Prostate gland (tissue), 2 donors: ENCODE data around the gene ARSJ. TPM values are rescaled to one million over a fixed set of nuclear protein-coding genes. Genes with fewer than 3 reads are reported as not detected.

Experiments
- DNase-seq: peaks from one replicate; pipeline ENCODE4 v3.0.0-alpha.2; 2019; ENCODE audit warnings: low spot score
- H3K27ac ChIP-seq, 2 donors: fragments of 200-600 bp; sonication (generic); 2 replicates each; pipeline ENCODE4 v1.5.1; 2017 to 2019
- H3K27me3 ChIP-seq: fragments of 200-600 bp; sonication (generic); replicated peaks from 2 replicates; pipeline ENCODE4 v1.5.1; 2019; ENCODE audit not compliant: insufficient read depth
- H3K36me3 ChIP-seq, 2 donors: fragments of 200-600 bp; sonication (generic); 1 replicate in 1 of 2; 2 replicates in 1 of 2; pipeline versions ENCODE4 v1.5.1 to v1.8.1; 2017 to 2019
- H3K4me1 ChIP-seq: fragments of 200-600 bp; sonication (generic); replicated peaks from 2 replicates; pipeline ENCODE4 v1.5.1; 2019
- H3K4me3 ChIP-seq, 2 donors: fragments of 200-600 bp; sonication (generic); 2 replicates each; pipeline ENCODE4 v1.5.1; 2017 to 2019
- H3K9me3 ChIP-seq: fragments of 200-600 bp; sonication (generic); 2 replicates; pipeline ENCODE4 v1.5.1; 2017
- POLR2A ChIP-seq: fragments of 450-650 bp; IDR thresholded peaks from one replicate; pipeline ENCODE4 v1.6.1; 2016; ENCODE audit warnings: antibody characterized with exemption, mild to moderate bottlenecking
- POLR2AphosphoS5 ChIP-seq: sonication (generic); formaldehyde crosslinking; IDR thresholded peaks from one replicate; pipeline ENCODE4 v1.6.1; 2017; ENCODE audit warnings: antibody characterized with exemption
- WGBS: methylation state at CpG from one replicate; pipeline ENCODE4 v1.1.5; 2018; 5-methylcytosine and 5-hydroxymethylcytosine counted together
- intact Hi-C: fragments of 100-400 bp; cut with DNase I; formaldehyde crosslinking; loops from one replicate; pipeline ENCODE4 v1.14.2; 2022
- total RNA-seq, 2 donors: library from RNA; depleted of rRNA; stranded (reverse); fragments of >200 nt; gene quantifications; one replicate each; pipeline ENCODE4 v1.1.0, GENCODE V29; 2016
- TF ChIP-seq, protein P1 (sequence below), 4 experiments: fragments of 200-600 bp in 2 of 4; fragments of 450-650 bp in 2 of 4; sonication (generic) in 2 of 4; IDR thresholded peaks; 1 replicate in 3 of 4; 2 replicates in 1 of 4; pipeline ENCODE4 v1.5.1; 2016 to 2019; ENCODE audit warnings: antibody characterized with exemption in 4 of 4, mild to moderate bottlenecking in 2 of 4, moderate library complexity in 2 of 4

Gene ARSJ
- total RNA-seq, 2 donors from 2014 or later, result 8.8 to 12.5 TPM

DNA sequence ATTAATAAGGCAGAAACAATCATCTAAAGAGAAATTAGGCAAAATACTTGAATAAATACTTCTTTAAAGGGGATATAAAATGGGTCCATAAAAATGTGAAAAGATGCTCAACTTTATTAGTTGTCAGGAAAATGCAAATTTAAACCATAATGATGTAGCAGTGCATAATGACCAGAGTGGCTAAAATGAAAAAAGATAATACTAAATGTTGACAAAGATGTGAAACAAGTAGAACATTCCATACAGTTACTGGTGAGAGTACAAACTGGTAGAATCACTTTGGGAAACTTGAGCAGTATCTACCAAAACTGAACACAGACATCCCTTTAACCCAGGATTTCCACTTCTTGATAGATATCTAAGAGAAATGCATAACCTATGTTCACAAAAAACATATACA lies 5.0 kb downstream of the ARSJ start:
- Histone ChIP-seq H3K36me3 (no peaks in the 10 kb centered on the region), H3K4me3 (no peak overlapping the region), H3K27ac (no peak overlapping the region), H3K27me3 (no peaks in the 10 kb centered on the region), H3K9me3 (no peaks in the 10 kb centered on the region), H3K4me1 (no peaks in the 10 kb centered on the region)
- no peak for DNase-seq
- intact Hi-C loops, result no loop called here
- TF ChIP-seq POLR2A (no peak), POLR2AphosphoS5 (no peak)
- TF ChIP-seq, protein P1, sequence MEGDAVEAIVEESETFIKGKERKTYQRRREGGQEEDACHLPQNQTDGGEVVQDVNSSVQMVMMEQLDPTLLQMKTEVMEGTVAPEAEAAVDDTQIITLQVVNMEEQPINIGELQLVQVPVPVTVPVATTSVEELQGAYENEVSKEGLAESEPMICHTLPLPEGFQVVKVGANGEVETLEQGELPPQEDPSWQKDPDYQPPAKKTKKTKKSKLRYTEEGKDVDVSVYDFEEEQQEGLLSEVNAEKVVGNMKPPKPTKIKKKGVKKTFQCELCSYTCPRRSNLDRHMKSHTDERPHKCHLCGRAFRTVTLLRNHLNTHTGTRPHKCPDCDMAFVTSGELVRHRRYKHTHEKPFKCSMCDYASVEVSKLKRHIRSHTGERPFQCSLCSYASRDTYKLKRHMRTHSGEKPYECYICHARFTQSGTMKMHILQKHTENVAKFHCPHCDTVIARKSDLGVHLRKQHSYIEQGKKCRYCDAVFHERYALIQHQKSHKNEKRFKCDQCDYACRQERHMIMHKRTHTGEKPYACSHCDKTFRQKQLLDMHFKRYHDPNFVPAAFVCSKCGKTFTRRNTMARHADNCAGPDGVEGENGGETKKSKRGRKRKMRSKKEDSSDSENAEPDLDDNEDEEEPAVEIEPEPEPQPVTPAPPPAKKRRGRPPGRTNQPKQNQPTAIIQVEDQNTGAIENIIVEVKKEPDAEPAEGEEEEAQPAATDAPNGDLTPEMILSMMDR (IDR thresholded peaks at IDR 0.05), result no peak

DNA sequence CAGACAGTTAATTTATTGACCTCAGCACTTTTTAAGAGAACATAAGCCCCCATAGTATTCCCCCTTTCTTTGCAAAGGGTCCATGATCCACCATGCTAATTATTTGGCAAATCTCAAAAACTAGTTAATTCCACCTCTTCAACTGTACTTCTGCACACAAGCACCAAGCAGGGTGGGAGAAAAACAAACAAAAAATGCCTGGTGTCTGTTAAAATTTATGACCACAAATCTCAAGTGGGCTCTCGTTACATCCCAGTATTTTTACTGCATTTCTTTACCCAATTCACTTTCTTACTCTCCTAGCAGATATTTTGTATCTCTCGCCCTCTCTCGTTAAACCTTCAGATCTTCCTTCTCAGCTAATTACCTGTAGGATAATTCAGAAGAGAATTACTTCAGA lies 6.1 kb downstream of the ARSJ start:
- 69% methylated on average over 3 of the region's 3 CpGs for WGBS
- intact Hi-C loops, result no loop called here
- H3K27me3 ChIP-seq, result no peaks in the 10 kb centered on the region
- H3K9me3 ChIP-seq, result no peaks in the 10 kb centered on the region
- no peaks in the 10 kb centered on the region for H3K4me1 ChIP-seq
- TF ChIP-seq, protein P1 (IDR thresholded peaks at IDR 0.05), result no peak
- TF ChIP-seq POLR2A (no peak), POLR2AphosphoS5 (no peak)
- H3K4me3 ChIP-seq, result no peak overlapping the region
- no peaks in the 10 kb centered on the region for H3K36me3 ChIP-seq
- no peak for DNase-seq
- no peak overlapping the region for H3K27ac ChIP-seq

DNA sequence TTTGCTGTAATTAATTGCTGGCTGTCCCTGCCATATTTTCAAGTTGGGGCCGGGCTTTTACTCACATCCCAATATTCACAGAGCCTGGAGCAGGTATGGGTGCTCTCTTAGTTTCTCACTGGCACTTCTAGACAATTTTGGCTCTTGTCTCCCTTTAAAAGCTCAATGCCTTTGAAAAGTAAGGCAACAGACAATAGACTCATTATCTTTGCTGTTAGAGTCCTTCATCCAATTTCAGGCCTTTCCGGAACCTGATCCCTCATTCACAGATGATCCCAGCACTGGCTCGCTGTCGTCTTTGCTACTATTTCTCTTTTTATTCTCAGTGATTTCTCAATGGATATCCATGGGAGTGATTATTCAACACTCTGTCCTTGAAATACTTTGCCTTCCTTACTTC lies 6.7 kb downstream of the ARSJ start:
- intact Hi-C loops, result no loop called here

DNA sequence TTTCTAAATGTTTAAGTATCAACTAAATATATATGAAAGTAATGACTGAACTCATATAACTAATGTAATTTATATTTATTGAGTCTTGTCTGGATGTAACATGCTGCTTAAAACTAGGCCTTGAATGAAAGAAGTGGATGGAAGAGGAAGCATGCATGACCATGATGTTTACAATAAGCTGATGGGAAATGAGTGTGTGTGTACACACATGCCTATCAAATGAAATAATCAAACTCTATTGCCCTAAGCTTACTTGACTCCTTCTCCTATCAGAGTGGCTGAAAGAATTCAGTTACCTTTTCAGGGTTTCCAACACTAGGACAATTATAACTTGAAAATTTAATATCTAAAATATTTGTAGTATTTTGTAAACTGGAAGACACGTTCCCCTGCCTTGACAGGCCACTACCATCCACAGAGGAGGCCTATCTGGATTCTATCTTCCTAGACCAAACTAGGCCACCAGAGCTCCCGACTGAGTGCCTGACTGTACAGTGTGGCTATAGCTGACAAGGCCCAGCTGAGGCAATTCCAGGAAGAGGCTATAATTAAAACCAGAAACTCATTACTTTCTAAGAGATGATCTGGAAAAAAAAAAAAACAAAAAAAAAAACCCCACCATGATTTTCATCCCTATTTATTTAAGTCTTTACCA lies 7.6 kb downstream of the ARSJ start:
- Histone ChIP-seq H3K27ac (no peak overlapping the region), H3K4me1 (no peaks in the 10 kb centered on the region), H3K27me3 (no peaks in the 10 kb centered on the region), H3K4me3 (no peak overlapping the region), H3K36me3 (no peaks in the 10 kb centered on the region), H3K9me3 (no peaks in the 10 kb centered on the region)
- no peak for DNase-seq
- intact Hi-C loops, result no loop called here
- WGBS, result 72% methylated on average over 2 of the region's 2 CpGs
- TF ChIP-seq, protein P1 (IDR thresholded peaks at IDR 0.05), result no peak
- TF ChIP-seq POLR2A, result no peak

More for the DNA sequence above, 6.7 kb downstream of the ARSJ start:
- DNase-seq, result no peak
- 61% methylated on average over 4 of the region's 4 CpGs for WGBS
- H3K4me3 ChIP-seq, result no peak overlapping the region
- H3K9me3 ChIP-seq, result no peaks in the 10 kb centered on the region
- H3K27me3 ChIP-seq, result no peaks in the 10 kb centered on the region
- TF ChIP-seq POLR2A, result no peak
- no peak overlapping the region for H3K27ac ChIP-seq
- no peaks in the 10 kb centered on the region for H3K36me3 ChIP-seq
- H3K4me1 ChIP-seq, result no peaks in the 10 kb centered on the region

DNA sequence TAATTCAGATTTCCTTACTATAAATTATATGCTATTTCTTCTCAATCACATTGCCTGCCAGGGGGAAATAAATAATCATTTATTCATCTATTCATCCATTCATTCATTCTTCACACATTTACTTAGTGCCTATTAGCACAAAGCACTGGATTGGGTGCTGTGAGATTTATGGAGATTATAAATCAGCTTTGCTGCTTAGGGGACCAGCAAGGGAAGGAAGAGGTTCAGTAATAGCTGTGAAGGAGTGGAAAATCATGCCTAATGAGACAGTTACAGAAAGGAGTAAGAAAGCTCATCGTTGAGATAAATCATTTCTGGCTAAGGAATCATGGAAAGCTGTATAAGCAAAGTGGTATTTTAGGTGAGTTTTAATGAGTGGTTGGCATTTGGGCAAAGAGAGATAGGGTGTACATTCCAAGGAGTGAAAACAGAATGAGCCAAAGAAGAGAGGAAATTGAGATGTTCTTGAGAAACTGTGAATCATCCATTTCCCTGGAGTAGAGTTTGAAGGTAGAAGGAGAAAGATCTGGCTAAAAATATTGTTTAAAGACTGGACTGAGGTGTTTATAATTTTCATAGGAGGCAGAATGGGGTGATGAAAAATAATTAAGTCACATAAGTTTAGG lies 9.6 kb downstream of the ARSJ start:
- TF ChIP-seq POLR2AphosphoS5 (no peak), POLR2A (no peak)
- TF ChIP-seq, protein P1 (IDR thresholded peaks at IDR 0.05), result no peak
- Histone ChIP-seq H3K27ac (no peak overlapping the region), H3K4me3 (no peak overlapping the region), H3K36me3 (no peaks in the 10 kb centered on the region), H3K4me1 (no peaks in the 10 kb centered on the region), H3K9me3 (no peaks in the 10 kb centered on the region), H3K27me3 (no peaks in the 10 kb centered on the region)
- 71% methylated on average over 1 of the region's 1 CpG for WGBS
- no peak for DNase-seq
- intact Hi-C loops, result no loop called here
